K562 (cell line): ENCODE data around the gene TKT. TPM values are rescaled to one million over a fixed set of nuclear protein-coding genes. Genes with fewer than 3 reads are reported as not detected.

Source experiments
- ETS1 ChIP-seq: conservative IDR thresholded peaks from 2 replicates; pipeline ENCODE4 v1.6.1; 2011; ENCODE audit warnings: low read depth, mild to moderate bottlenecking, low read length; ENCODE audit not compliant: control insufficient read depth
- MCM3 ChIP-seq: fragments of 450-650 bp; IDR thresholded peaks from 2 replicates; pipeline ENCODE4 v1.6.1; 2016
- NR1H2 ChIP-seq: sonication (generic); formaldehyde crosslinking; IDR thresholded peaks from 2 replicates; pipeline ENCODE4 v1.4.0; 2020; ENCODE audit warnings: mild to moderate bottlenecking, missing genetic modification reagents
- NR3C1 ChIP-seq: sonication (generic); formaldehyde crosslinking; IDR thresholded peaks from 2 replicates; pipeline ENCODE4 v1.8.1; 2022; ENCODE audit warnings: missing genetic modification reagents
- NR4A1 ChIP-seq, 2 experiments: fragments of 250-450 bp in 1 of 2; fragments of 450-650 bp in 1 of 2; sonication (Bioruptor Pico) in 1 of 2; IDR thresholded peaks; 2 replicates each; pipeline versions ENCODE4 v1.4.0 to v1.6.1; 2016 to 2020; ENCODE audit warnings: mild to moderate bottlenecking in 2 of 2, missing compliant biosample characterization in 1 of 2, missing genetic modification characterization in 1 of 2, moderate library complexity in 1 of 2
- PHB ChIP-seq: fragments of 250-450 bp; sonication (Bioruptor Pico); IDR thresholded peaks from 2 replicates; pipeline ENCODE4 v1.5.0; 2021
- PML ChIP-seq: IDR thresholded peaks from 2 replicates; pipeline ENCODE4 v1.6.1; 2012; ENCODE audit warnings: low read length, inconsistent platforms
- PYGO2 ChIP-seq: fragments of 450-650 bp; IDR thresholded peaks from 2 replicates; pipeline ENCODE4 v1.6.1; 2016; ENCODE audit warnings: mild to moderate bottlenecking, missing genetic modification characterization, moderate library complexity, missing compliant biosample characterization
- RAD21 ChIP-seq, 2 experiments: fragments of 250-450 bp in 1 of 2; fragments of 450-650 bp in 1 of 2; sonication (Bioruptor Pico) in 1 of 2; formaldehyde crosslinking in 1 of 2; IDR thresholded peaks in 1 of 2; conservative IDR thresholded peaks in 1 of 2; 2 replicates each; pipeline versions ENCODE4 v1.4.0 to v1.8.0; 2020 to 2022; ENCODE audit warnings: mild to moderate bottlenecking in 2 of 2, moderate library complexity in 1 of 2
- RBM34 ChIP-seq: fragments of 200-400 bp; formaldehyde crosslinking; IDR thresholded peaks from 2 replicates; pipeline ENCODE4 v1.6.1; 2018; ENCODE audit warnings: low read length, borderline replicate concordance; ENCODE audit not compliant: insufficient read depth
- RHOXF2B ChIP-seq: fragments of 250-450 bp; sonication (Bioruptor Pico); conservative IDR thresholded peaks from 2 replicates; pipeline ENCODE4 v1.5.1; 2021
- RNF2 ChIP-seq: sonication (generic); IDR thresholded peaks from 2 replicates; pipeline ENCODE4 v1.6.1; 2016
- SAFB ChIP-seq: fragments of 200-400 bp; formaldehyde crosslinking; IDR thresholded peaks from 2 replicates; pipeline ENCODE4 v1.6.1; 2017; ENCODE audit warnings: low read depth, low read length, borderline replicate concordance
- TGIF2 ChIP-seq: sonication (generic); formaldehyde crosslinking; IDR thresholded peaks from 2 replicates; pipeline ENCODE4 v1.8.1; 2022; ENCODE audit warnings: mild to moderate bottlenecking, missing genetic modification reagents, moderate library complexity
- U2AF2 ChIP-seq: fragments of 200-400 bp; formaldehyde crosslinking; optimal IDR thresholded peaks from 2 replicates; pipeline ENCODE3; 2017; ENCODE audit warnings: low read depth, mild to moderate bottlenecking, low read length
- ZBTB33 ChIP-seq: sonication (generic); formaldehyde crosslinking; IDR thresholded peaks from 2 replicates; pipeline ENCODE4 v1.8.1; 2023; ENCODE audit warnings: mild to moderate bottlenecking, missing genetic modification reagents
- ZNF146 ChIP-seq: IDR thresholded peaks from one replicate; pipeline ENCODE4 v1.6.1; 2018; ENCODE audit warnings: missing compliant biosample characterization; ENCODE audit not compliant: unreplicated experiment
- ZNF592 ChIP-seq: fragments of 450-650 bp; IDR thresholded peaks from 2 replicates; pipeline ENCODE4 v1.6.1; 2017; ENCODE audit warnings: antibody characterized with exemption, mild to moderate bottlenecking
- polyA plus RNA-seq, 8 experiments: library from polyadenylated mRNA; depleted of rRNA in 4 of 8; stranded (reverse) in 5 of 8; unstranded in 3 of 8; fragments of >200 nt; fragmentation: Nextera tagmentation in 2 of 8; fragmentation: Illumina TruSeq in 1 of 8; extraction: Ambion mirVana in 2 of 8; extraction: Trizol in 1 of 8; gene quantifications; 2 replicates each; pipeline versions ENCODE4 v1.2.1 to v1.2.3, GENCODE V29; 2011 to 2014; ENCODE audit warnings: inconsistent platforms in 1 of 8, missing spikeins in 1 of 8
- total RNA-seq, 7 experiments: library from RNA; depleted of rRNA in 6 of 7; stranded (reverse); fragments of >200 nt in 6 of 7; fragmentation: Illumina TruSeq in 2 of 7; extraction: Trizol in 2 of 7; gene quantifications; 2 replicates each; pipeline versions ENCODE4 v1.2.1 to v1.2.3, GENCODE V29; 2011 to 2021; ENCODE audit warnings: low replicate concordance in 1 of 7
- TF ChIP-seq, protein P1 (sequence below): sonication (generic); formaldehyde crosslinking; IDR thresholded peaks from 2 replicates; pipeline ENCODE4 v1.9.0; 2022; ENCODE audit warnings: mild to moderate bottlenecking, missing genetic modification reagents

TKT gene
- total and polyA plus RNA-seq, 9 of the 15 experiments (the other 6 are each of a cell fraction or from before 2014, with no cell fraction given), result 58.1 to 401 (median 187) TPM

- no peak for TF ChIP-seq ETS1
- TF ChIP-seq RBM34, result no peak
- no peak for TF ChIP-seq TGIF2
- no peak for TF ChIP-seq NR3C1 (CRISPR knock-in tag)
- TF ChIP-seq RNF2, result 0 out of 2 replicates have a peak, but pooled peaks have one; percentile 34
- TF ChIP-seq SAFB, result no peak
- no peak for TF ChIP-seq U2AF2
- TF ChIP-seq NR4A1 (CRISPR knock-in tag; IDR thresholded peaks at IDR 0.05), result no peak
- TF ChIP-seq NR4A1 (tag; IDR thresholded peaks at IDR 0.05), result peak; percentile 91
- TF ChIP-seq, protein P1, sequence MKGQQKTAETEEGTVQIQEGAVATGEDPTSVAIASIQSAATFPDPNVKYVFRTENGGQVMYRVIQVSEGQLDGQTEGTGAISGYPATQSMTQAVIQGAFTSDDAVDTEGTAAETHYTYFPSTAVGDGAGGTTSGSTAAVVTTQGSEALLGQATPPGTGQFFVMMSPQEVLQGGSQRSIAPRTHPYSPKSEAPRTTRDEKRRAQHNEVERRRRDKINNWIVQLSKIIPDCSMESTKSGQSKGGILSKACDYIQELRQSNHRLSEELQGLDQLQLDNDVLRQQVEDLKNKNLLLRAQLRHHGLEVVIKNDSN (CRISPR knock-in tag), result no peak
- no peak for TF ChIP-seq NR1H2 (CRISPR knock-in tag)
- TF ChIP-seq ZNF592, result peak; percentile 99
- no peak for TF ChIP-seq MCM3
- TF ChIP-seq ZNF146 (CRISPR knock-in tag), result no peak
- 0 out of 2 replicates have a peak, but pooled peaks have one; percentile 20 for TF ChIP-seq PYGO2 (tag)
- no peak for TF ChIP-seq RHOXF2B (CRISPR knock-in tag)
- TF ChIP-seq RAD21 (CRISPR knock-in tag; conservative IDR thresholded peaks at IDR 0.05 in 1 of 2, IDR thresholded peaks at IDR 0.05 in 1 of 2), result 0 out of 4 replicates have a peak, but pooled peaks of 1 of the 2 experiments have one; percentile 10
- no peak for TF ChIP-seq PHB (CRISPR knock-in tag)
- no peak for TF ChIP-seq PML
- TF ChIP-seq ZBTB33, result no peak
These were observed 14.4 kb upstream of the TKT start (continued) for GRCh38 chr3:53269888-53270880.
